K562 (cell line): ENCODE measurements around the gene PRELID3B. TPM values are rescaled to one million over a fixed set of nuclear protein-coding genes. Genes with fewer than 3 reads are reported as not detected.
A peak's percentile ranks its signal among the peaks of the same experiment; 100 is the strongest.

Source experiments
- ATAC-seq: fragments of 200-7000 bp; cut with Tn5 transposase; 3 replicates; pipeline ENCODE4 v1.9.1; 2020; ENCODE audit warnings: moderate library complexity
- BruUV-seq: library from RNA; stranded (reverse); fragments of 400-500 nt; replicated peaks from 2 replicates; lab custom pipeline; 2021; lab: Mats Ljungman, UMichigan
- CTCF ChIA-PET: fragments of 300-600 bp; formaldehyde crosslinking; extraction: SDS; loops from one replicate; lab custom pipeline; 2021; ENCODE audit warnings: low intra/inter-chr PET ratio; lab: Yijun Ruan, JAX
- POLR2A ChIA-PET: fragments of 300-600, 350-650 bp; sonication (Branson Sonifier 250); formaldehyde crosslinking; extraction: SDS; loops from one replicate; lab custom pipeline; 2021; ENCODE audit warnings: antibody characterized with exemption, inconsistent platforms; lab: Yijun Ruan, JAX
- DNase-seq, 4 experiments: peaks; one replicate each; pipeline versions ENCODE4 v3.0.0 to v3.0.0-alpha.2; 2011 to 2018; ENCODE audit warnings: low spot score in 3 of 4, mixed read lengths in 3 of 4; ENCODE audit errors: extremely low read depth in 1 of 4
- FAIRE-seq: peaks from 2 replicates; lab custom pipeline; 2011; peaks lifted over from hg19 to GRCh38; lab: Jason Lieb, UNC
- H2AFZ ChIP-seq: 2 replicates; pipeline ENCODE4 v1.6.0; 2011; ENCODE audit warnings: low read depth, low read length, control low read depth, inconsistent platforms
- H3K27ac ChIP-seq: fragments of 200-600 bp; 3 replicates; pipeline ENCODE4 v1.8.0; 2011; ENCODE audit warnings: low read depth, mild to moderate bottlenecking, control low read depth, inconsistent platforms, low read length, moderate library complexity, mixed read lengths; ENCODE audit errors: extremely low read depth
- H3K27me3 ChIP-seq, 2 experiments: fragments of 300-600 bp in 1 of 2; 2 replicates in 1 of 2; 3 replicates in 1 of 2; pipeline versions ENCODE4 v1.6.0 to v1.8.0; 2011; ENCODE audit warnings: inconsistent platforms in 2 of 2, low read length in 2 of 2, mild to moderate bottlenecking in 1 of 2, mixed read lengths in 1 of 2, moderate library complexity in 1 of 2; ENCODE audit not compliant: control insufficient read depth in 2 of 2, insufficient read depth in 2 of 2
- H3K36me3 ChIP-seq: fragments of 300-600 bp; 3 replicates; pipeline ENCODE4 v1.8.0; 2011; ENCODE audit warnings: mild to moderate bottlenecking, low read length, inconsistent platforms; ENCODE audit not compliant: control insufficient read depth, insufficient read depth
- H3K4me1 ChIP-seq, 2 experiments: fragments of 200-600 bp in 1 of 2; replicated peaks in 1 of 2; 2 replicates in 1 of 2; 3 replicates in 1 of 2; pipeline versions ENCODE4 v1.5.1 to v1.8.0; 2011; ENCODE audit warnings: inconsistent platforms in 2 of 2, low read length in 2 of 2, mild to moderate bottlenecking in 1 of 2, mixed read lengths in 1 of 2, moderate library complexity in 1 of 2; ENCODE audit not compliant: control insufficient read depth in 2 of 2, insufficient read depth in 2 of 2
- H3K4me2 ChIP-seq: 2 replicates; pipeline ENCODE4 v1.6.1; 2011; ENCODE audit warnings: low read length, control low read depth, inconsistent platforms, mixed read lengths; ENCODE audit not compliant: insufficient read depth
- H3K4me3 ChIP-seq: fragments of 200-600 bp; sonication (generic), shearing (Covaris generic); 2 replicates; pipeline ENCODE4 v1.5.1; 2016; ENCODE audit warnings: control low read depth, inconsistent platforms
- H3K79me2 ChIP-seq: fragments of 200-600 bp; 3 replicates; pipeline ENCODE4 v1.8.0; 2011; ENCODE audit warnings: low read length, inconsistent platforms; ENCODE audit not compliant: control insufficient read depth, insufficient read depth
- H3K9ac ChIP-seq, 2 experiments: 2 replicates each; pipeline versions ENCODE4 v1.6.0 to v1.6.1; 2011; ENCODE audit warnings: low read depth in 2 of 2, low read length in 2 of 2, control low read depth in 1 of 2, inconsistent platforms in 1 of 2, mild to moderate bottlenecking in 1 of 2, mixed read lengths in 1 of 2; ENCODE audit not compliant: insufficient read depth in 1 of 2
- H3K9me1 ChIP-seq: one replicate; pipeline ENCODE4 v1.6.0; 2011; ENCODE audit warnings: inconsistent platforms, mild to moderate bottlenecking, low read length, moderate library complexity; ENCODE audit not compliant: control insufficient read depth, insufficient read depth
- H3K9me3 ChIP-seq: replicated peaks from 2 replicates; pipeline ENCODE4 v1.5.1; 2011; ENCODE audit warnings: low read depth, low read length, inconsistent platforms; ENCODE audit not compliant: control insufficient read depth, insufficient read depth
- H4K20me1 ChIP-seq: replicated peaks from 2 replicates; pipeline ENCODE4 v1.6.1; 2011; ENCODE audit warnings: low read length, inconsistent platforms, mixed read lengths; ENCODE audit not compliant: control insufficient read depth, insufficient read depth
- WGBS: fragments of 100-300 bp; shearing (Covaris generic); methylation state at CpG from one replicate; pipeline ENCODE4 v1.1.6; 2016; ENCODE audit warnings: low coverage, mixed read lengths; ENCODE audit not compliant: insufficient coverage; ENCODE audit errors: missing lambda C conversion rate; 5-methylcytosine and 5-hydroxymethylcytosine counted together
- in situ Hi-C: fragments of 300-500 bp; cut with MboI; formaldehyde crosslinking; loops from 4 replicates; pipeline ENCODE4 v1.15.0; 2018; ENCODE audit warnings: inconsistent platforms, mixed read lengths
- intact Hi-C: fragments of 100-400 bp; cut with micrococcal nuclease; formaldehyde crosslinking; loops from 2 replicates; pipeline ENCODE4 v1.14.2; 2022
- polyA plus RNA-seq, 8 experiments: library from polyadenylated mRNA; depleted of rRNA in 4 of 8; stranded (reverse) in 5 of 8; unstranded in 3 of 8; fragments of >200 nt; fragmentation: Nextera tagmentation in 2 of 8; fragmentation: Illumina TruSeq in 1 of 8; extraction: Ambion mirVana in 2 of 8; extraction: Trizol in 1 of 8; gene quantifications; 2 replicates each; pipeline versions ENCODE4 v1.2.1 to v1.2.3, GENCODE V29; 2011 to 2014; ENCODE audit warnings: inconsistent platforms in 1 of 8, missing spikeins in 1 of 8
- total RNA-seq, 7 experiments: library from RNA; depleted of rRNA in 6 of 7; stranded (reverse); fragments of >200 nt in 6 of 7; fragmentation: Illumina TruSeq in 2 of 7; extraction: Trizol in 2 of 7; gene quantifications; 2 replicates each; pipeline versions ENCODE4 v1.2.1 to v1.2.3, GENCODE V29; 2011 to 2021; ENCODE audit warnings: low replicate concordance in 1 of 7
- TF ChIP-seq, protein P1 (sequence below), 2 experiments: fragments of 450-650 bp in 1 of 2; sonication (generic) in 1 of 2; formaldehyde crosslinking in 1 of 2; IDR thresholded peaks; 2 replicates each; pipeline versions ENCODE4 v1.7.1 to v1.9.0; 2016 to 2022; ENCODE audit warnings: inconsistent platforms in 1 of 2, mild to moderate bottlenecking in 1 of 2, missing genetic modification reagents in 1 of 2
- TF ChIP-seq, protein P2 (sequence below): fragments of 250-450 bp; sonication (Bioruptor Pico); IDR thresholded peaks from 2 replicates; pipeline ENCODE4 v1.8.0; 2021; ENCODE audit warnings: borderline replicate concordance, mild to moderate bottlenecking, moderate library complexity; ENCODE audit not compliant: poor library complexity, severe bottlenecking

The PRELID3B gene
- total and polyA plus RNA-seq, 9 of the 15 experiments (the other 6 are each of a cell fraction or from before 2014, with no cell fraction given): 77.0 to 186 (median 101) TPM

DNA sequence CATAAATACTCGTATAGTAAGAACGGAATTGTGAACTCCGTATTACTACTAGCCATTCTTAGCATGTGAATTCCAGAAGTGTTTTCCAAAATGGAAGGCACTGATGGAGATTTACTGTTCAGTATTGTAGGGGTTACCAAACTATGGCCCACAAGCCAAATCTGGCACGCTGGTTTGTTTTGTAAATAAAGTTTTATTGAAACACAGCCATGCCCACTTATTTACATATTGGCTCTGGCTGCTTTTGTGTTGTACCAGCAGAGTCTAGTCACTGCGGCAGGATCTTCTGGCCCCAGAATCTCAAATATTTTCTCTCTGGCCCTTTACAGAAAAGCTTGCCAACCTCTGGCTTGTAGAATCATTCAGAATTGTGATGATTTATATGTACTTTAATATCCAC lies 44.3 kb upstream of the PRELID3B start:
- H2AFZ ChIP-seq: no peak overlapping the region
- TF ChIP-seq, protein P1, sequence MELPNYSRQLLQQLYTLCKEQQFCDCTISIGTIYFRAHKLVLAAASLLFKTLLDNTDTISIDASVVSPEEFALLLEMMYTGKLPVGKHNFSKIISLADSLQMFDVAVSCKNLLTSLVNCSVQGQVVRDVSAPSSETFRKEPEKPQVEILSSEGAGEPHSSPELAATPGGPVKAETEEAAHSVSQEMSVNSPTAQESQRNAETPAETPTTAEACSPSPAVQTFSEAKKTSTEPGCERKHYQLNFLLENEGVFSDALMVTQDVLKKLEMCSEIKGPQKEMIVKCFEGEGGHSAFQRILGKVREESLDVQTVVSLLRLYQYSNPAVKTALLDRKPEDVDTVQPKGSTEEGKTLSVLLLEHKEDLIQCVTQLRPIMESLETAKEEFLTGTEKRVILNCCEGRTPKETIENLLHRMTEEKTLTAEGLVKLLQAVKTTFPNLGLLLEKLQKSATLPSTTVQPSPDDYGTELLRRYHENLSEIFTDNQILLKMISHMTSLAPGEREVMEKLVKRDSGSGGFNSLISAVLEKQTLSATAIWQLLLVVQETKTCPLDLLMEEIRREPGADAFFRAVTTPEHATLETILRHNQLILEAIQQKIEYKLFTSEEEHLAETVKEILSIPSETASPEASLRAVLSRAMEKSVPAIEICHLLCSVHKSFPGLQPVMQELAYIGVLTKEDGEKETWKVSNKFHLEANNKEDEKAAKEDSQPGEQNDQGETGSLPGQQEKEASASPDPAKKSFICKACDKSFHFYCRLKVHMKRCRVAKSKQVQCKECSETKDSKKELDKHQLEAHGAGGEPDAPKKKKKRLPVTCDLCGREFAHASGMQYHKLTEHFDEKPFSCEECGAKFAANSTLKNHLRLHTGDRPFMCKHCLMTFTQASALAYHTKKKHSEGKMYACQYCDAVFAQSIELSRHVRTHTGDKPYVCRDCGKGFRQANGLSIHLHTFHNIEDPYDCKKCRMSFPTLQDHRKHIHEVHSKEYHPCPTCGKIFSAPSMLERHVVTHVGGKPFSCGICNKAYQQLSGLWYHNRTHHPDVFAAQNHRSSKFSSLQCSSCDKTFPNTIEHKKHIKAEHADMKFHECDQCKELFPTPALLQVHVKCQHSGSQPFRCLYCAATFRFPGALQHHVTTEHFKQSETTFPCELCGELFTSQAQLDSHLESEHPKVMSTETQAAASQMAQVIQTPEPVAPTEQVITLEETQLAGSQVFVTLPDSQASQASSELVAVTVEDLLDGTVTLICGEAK (IDR thresholded peaks at IDR 0.05): peak; percentile 88
- TF ChIP-seq, protein P1 (CRISPR knock-in tag; IDR thresholded peaks at IDR 0.05): peak; percentile 71
- TF ChIP-seq, protein P2, sequence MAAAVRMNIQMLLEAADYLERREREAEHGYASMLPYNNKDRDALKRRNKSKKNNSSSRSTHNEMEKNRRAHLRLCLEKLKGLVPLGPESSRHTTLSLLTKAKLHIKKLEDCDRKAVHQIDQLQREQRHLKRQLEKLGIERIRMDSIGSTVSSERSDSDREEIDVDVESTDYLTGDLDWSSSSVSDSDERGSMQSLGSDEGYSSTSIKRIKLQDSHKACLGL: no peak
- CTCF ChIA-PET: interaction anchor here (1.1 to 2.0 kb wide), 2 partner anchors 136 to 154 kb away, joined by 3 to 7 read pairs; no protein-coding TSS in a partner anchor
- H3K9me1 ChIP-seq: no peaks in the 10 kb centered on the region
- no peak overlapping the region for H3K4me2 ChIP-seq
- H3K4me3 ChIP-seq: no peak overlapping the region
- H3K27me3 ChIP-seq: peaks cover 19 to 30% of the 10 kb centered on the region in 2 experiments
- POLR2A ChIA-PET: interaction anchor here (1.0 to 1.8 kb wide), 2 partner anchors 11 to 14 kb away, joined by 3 to 5 read pairs; no protein-coding TSS in a partner anchor
- no TSS peak for BruUV-seq
- intact Hi-C loops (loop anchor here (1.0 to 2.0 kb wide), 3 partner anchors 135 to 316 kb away; no protein-coding TSS in a partner anchor), in situ Hi-C loops (loop anchor here (10.0 kb wide), 1 partner anchor 328 kb away; no protein-coding TSS in a partner anchor)
- no peaks in the 10 kb centered on the region for H3K79me2 ChIP-seq
- no peaks in the 10 kb centered on the region for H4K20me1 ChIP-seq
- no peaks in the 10 kb centered on the region for H3K36me3 ChIP-seq
- FAIRE-seq (no peak), ATAC-seq (no peak), DNase-seq (no peak)
- 12% methylated on average over 5 of the region's 5 CpGs for WGBS
- no peaks in the 10 kb centered on the region for H3K9me3 ChIP-seq
- H3K4me1 ChIP-seq: no peaks in the 10 kb centered on the region
- H3K27ac ChIP-seq: no peak overlapping the region
- no peak overlapping the region for H3K9ac ChIP-seq
